Stimulated activated CD8-positive, alpha-beta memory T cell treated with anti-CD3 and anti-CD28 coated beads, Interleukin-2, amount 100 ng/mL, for 1 hour (primary cell): ENCODE measurements around the gene TINCR.

Source experiments
- DNase-seq, 2 donors: peaks; one replicate each; pipeline ENCODE4 v3.0.0-alpha.2; 2020; ENCODE audit warnings: low read depth in 2 of 2

The TINCR gene

GRCh38 chr19:5588906-5589676 is 21.3 kb upstream of the TINCR start:
- DNase-seq: no peak

- DNase-seq: no peak
Observed at GRCh38 chr19:5588441-5588840, 20.7 kb upstream of the TINCR start.

DNA sequence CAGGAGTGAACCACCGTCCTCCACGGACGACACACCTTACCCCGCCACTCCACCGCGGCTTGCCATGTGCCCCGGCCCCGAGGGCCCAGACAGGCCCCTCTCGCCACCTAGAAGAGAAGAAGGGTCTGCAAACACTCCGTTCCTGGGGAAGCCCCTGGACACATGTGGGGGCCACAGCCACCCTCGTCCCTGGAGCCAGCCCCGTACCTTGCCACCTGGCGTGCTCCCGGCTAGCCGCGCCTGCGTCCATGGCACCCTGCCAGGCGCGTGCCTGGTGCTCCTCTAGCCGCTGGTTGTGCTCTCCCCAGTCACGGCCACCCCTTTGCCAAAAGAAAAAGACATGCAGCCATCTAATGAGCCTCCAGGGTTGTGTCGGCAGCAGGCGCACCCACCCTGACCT is 19.9 kb upstream of the TINCR start:
- DNase-seq: no peak

GRCh38 chr19:5587071-5587455 is 19.3 kb upstream of the TINCR start:
- DNase-seq: no peak

DNA sequence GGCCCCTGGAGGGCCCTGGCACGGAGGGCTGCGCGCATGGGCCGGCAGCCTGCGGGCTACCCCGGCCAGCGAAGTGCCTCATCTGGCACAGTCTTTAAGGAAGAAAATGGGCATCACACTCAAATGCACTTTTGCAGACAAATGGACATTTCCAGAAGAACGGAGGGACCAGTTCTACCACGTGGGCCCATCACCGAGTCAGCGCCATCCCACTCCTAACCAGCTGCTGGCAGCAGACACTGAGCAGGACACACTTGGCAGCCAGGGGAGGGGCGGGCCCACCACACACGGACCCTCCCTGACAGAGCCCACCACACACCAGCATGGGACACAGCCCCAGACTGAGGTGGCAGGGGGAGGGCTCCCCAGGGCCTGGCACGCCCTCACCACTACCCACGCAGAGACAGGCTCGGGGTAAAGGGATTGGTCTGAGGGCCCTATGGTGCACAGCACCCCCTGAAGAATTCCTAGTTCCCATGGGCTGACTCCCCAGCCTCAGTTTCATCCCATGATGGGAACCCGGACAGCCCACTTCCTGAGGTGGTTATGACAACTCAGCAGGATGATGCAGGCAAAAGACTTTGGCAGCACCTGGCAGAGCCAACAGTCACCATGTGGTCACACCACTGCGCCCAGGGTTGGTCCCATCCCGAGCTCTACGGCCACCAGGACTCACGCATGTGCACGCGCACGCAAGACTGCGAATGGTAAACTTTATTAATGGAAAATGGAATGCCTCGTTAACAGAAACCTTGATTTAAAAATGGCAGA is 18.7 kb upstream of the TINCR start:
- DNase-seq: no peak

GRCh38 chr19:5585461-5586299 is 17.9 kb upstream of the TINCR start:
- peak in 1 of 2 donors; percentile 10 for DNase-seq

DNA sequence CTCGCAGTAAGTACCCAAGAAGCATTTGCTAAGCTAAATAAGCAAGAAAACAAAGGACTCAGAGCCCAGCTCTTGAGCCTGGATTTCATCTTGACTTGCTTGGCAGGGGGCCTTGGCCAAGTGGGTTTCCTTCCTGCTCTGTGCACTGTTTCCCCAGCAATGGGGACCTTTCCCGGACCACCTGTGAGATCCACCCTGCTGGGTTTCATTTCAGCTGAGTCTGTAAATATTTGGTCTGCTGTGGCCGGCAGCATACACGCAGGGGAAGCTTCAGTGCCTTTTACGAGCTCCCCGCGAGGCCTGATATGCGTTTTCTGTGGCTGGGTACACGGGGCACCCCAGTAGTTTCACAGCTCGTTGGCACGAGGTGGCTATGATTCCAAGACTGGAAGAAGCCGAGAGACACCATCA is 12.4 kb upstream of the TINCR start:
- DNase-seq: no peak

- DNase-seq: no peak
Observed at GRCh38 chr19:5579697-5580096, 11.9 kb upstream of the TINCR start.

GRCh38 chr19:5579286-5579685 is 11.5 kb upstream of the TINCR start:
- no peak for DNase-seq

DNA sequence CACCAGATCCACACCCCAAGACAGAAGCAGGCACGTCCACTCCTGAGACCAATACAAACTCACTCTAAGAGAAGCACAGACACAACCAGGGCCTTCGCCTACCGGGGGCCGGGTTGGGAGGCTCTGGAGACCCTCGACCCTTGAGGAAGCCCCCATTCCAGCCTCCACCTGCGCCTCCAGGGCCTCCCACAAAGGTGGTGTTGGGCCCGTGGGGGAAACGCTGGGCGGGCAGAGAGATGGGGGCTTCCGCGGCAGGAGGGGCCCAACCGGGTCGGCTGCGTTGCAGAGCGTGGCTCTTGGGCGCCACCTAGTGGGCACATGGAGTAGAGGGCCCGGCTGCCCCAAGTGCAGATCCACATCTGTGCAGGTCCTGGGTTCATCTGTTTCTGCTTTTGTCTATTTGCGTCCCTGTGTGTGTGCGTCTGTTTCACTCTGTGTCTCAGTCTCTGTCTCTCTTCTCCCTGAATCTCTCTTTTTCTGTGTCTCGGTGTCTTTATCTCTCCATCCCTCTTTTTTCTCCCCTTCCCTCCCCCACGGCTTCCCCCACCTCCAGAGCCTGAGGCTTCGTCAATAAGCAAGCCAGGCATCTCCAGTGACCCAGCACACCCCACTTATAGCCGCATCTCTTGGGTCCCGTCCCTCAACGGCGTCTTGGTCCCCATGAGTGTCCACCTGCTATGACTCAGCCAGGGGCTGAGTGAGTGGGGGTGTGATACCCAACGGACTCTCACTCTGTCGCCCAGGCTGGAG is 10.5 kb upstream of the TINCR start:
- DNase-seq: peak; percentile 50

DNA sequence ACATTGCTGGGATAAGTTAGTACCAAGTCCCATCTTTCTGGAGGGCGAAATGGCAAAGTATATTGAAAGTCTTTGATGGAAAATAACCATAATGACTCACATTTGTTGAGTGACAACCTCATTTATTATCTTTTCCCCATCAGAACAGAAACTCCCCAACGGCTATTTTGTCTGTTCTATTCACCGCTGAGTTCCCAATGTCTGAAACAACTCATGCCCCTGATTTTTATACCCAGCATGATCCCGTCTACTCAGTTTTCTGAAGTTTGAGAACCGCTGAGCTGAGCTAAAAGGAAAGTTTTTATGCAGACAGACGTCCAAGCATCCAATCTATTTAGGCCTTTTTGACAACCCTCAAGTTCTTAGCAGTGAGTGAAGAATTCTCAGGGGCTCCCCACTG is 7.8 kb upstream of the TINCR start:
- DNase-seq: no peak

GRCh38 chr19:5572556-5573286 is 5.0 kb upstream of the TINCR start:
- no peak for DNase-seq

GRCh38 chr19:5571777-5572176 is 4.0 kb upstream of the TINCR start:
- no peak for DNase-seq

DNA sequence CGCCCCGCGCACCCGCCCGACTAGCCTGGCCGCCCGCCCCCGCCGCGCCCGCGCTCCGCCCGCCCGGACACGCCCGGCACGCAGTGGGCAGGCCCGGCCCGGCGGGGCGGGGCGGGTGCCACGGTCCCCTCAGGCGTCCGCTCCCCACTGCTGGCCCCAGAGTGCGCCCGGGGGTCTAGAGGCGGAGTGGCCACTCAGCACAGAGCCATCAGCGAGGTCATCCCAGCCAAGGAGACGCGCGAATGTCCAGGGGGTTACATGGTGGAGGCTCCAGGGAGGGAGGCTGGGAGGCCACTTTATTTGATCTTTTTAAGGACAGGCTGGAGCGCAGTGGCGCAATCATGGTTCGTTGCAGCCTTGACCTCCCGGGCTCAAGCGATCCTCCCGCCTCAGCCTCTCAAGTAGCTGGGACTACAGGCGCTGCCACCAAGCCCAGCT is 236 bp upstream of the TINCR start:
- no peak for DNase-seq

DNA sequence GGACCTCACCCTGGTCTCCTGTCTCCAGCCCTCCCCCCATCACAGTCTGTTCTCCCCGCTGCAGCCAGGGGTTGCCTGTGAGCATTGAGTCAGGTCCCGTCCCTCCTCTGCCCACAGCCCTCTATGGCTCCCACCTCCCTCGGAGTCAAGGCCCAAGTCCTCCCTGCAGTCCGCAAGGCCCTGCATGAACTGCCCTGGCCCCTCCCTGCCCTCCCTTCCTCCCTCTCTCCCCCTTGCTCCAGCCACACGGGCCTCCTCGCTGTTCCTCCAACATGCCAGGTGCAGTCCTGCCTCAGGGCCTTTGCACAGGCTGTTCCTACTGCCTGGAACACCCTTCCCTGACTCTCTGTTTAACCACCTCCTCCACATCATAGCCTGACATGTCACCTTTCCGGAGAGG is 2.8 kb downstream of the TINCR start:
- no peak for DNase-seq

GRCh38 chr19:5563935-5564612 is 3.7 kb downstream of the TINCR start:
- DNase-seq: no peak

DNA sequence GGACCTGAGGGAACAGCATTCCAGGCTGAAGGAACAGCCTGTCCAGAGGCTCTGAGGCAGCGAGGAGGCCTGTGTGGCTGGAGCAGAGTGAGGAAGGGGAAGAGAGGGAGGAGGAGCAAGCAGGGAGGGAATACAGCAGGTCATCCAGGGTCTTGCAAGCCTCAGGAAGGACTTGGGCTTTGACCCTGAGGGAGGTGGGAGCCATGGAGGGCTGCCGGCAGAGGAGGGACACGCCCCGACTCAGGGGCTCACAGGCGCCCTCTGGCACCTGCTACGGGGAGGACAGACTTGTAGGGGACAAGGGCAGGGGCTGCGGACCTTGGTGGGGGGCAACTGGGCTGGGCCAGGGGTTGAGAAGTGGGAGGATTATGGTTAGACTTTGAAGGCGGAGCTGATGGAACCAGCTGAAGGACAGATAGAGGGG is 4.7 kb downstream of the TINCR start:
- no peak for DNase-seq

GRCh38 chr19:5562280-5562679 is 5.5 kb downstream of the TINCR start:
- DNase-seq: no peak

DNA sequence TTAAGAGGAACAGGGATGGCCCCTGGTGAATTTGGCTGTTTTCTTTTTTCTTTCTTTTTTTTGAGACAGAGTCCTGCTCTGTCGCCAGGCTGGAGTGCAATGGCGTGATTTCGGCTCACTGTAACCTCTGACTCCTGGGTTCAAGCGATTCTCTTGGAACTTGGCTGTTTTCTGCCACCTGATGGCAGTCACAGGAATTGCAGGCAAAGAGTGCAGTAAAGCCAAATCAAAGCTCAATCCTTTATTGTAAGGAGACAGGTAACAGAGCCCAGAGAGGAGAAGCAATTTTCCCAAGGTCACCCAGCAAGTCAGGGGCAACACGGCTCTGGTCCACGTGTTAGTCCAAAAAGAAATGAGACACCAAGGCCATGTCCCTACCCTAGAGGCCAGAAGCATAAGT is 6.2 kb downstream of the TINCR start:
- no peak for DNase-seq

- no peak for DNase-seq
Observed at GRCh38 chr19:5560156-5560555, 7.6 kb downstream of the TINCR start.

DNA sequence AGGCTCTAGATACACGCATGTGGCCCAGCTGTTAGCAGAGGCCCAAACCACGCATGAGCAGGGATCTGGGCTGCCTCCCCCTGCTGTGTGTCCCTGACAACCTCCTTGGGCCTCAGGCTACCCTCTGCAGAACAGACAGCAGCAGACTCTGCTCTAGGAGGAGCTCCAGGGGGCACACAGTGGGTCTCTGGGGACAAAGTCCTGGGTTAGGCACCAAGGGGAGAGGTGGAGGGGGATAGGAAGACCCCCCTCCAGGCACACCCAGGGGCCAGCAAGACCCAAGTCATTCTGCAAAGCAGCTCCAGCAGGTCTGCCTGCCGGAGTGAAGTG is 8.0 kb downstream of the TINCR start:
- no peak for DNase-seq
